ENCODE results near the gene CHN2. TPM values are rescaled to one million over a fixed set of nuclear protein-coding genes. Genes with fewer than 3 reads are reported as not detected.

Gene CHN2
- total RNA-seq, 1 experiment from 2014 or later, result 18.8 TPM

DNA sequence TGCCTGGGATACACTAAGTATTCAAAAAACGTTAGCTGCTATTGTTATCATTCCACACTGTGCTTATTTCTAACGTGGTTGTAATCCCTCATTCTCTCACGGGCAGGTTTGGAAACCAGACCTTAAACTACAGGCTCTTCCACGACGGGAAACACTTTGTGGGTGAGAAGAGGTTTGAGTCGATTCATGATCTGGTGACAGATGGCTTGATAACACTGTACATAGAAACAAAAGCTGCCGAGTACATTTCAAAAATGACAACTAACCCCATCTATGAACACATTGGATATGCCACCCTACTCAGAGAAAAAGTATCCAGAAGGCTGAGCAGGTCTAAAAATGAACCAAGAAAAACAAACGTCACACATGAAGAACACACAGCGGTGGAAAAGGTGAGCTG lies 205.9 kb downstream of the CHN2 start:
- Histone ChIP-seq H3K36me3 (ENCODE audit: control insufficient read depth, insufficient read depth, low read length) (no peaks in the 10 kb centered on the region; the same call in 1 of the 2 replicates), H3K9me3 (no peaks in the 10 kb centered on the region), H3K4me3 (ENCODE audit: low read depth, low read length) (no peak overlapping the region), H3K27me3 (replicated peaks; ENCODE audit: control insufficient read depth, insufficient read depth, low read length) (no peaks in the 10 kb centered on the region), H3K4me1 (peaks cover 4% of the 10 kb centered on the region)
- H3K4me1 Mint-ChIP-seq (ENCODE audit: low read depth, unreplicated experiment), result peaks cover 2% of the 10 kb centered on the region
- no peak for DNase-seq
- H3K4me3 Mint-ChIP-seq (ENCODE audit: unreplicated experiment), result no peak overlapping the region
- no TSS peak for BruUV-seq (replicated peaks)
- POLR2A ChIA-PET, result interaction anchor here (0.5 kb wide), 1 partner anchor 1029 kb away, joined by 3 read pairs; no protein-coding TSS in a partner anchor
- CTCF ChIA-PET, result no interaction called here
- peaks cover 2% of the 10 kb centered on the region for H3K36me3 Mint-ChIP-seq (ENCODE audit: insufficient read depth, unreplicated experiment)
- no peaks in the 10 kb centered on the region for H3K9me3 Mint-ChIP-seq (ENCODE audit: unreplicated experiment)
- no peaks in the 10 kb centered on the region for H3K27me3 Mint-ChIP-seq (ENCODE audit: insufficient read depth, unreplicated experiment)
- TF ChIP-seq, protein P1, sequence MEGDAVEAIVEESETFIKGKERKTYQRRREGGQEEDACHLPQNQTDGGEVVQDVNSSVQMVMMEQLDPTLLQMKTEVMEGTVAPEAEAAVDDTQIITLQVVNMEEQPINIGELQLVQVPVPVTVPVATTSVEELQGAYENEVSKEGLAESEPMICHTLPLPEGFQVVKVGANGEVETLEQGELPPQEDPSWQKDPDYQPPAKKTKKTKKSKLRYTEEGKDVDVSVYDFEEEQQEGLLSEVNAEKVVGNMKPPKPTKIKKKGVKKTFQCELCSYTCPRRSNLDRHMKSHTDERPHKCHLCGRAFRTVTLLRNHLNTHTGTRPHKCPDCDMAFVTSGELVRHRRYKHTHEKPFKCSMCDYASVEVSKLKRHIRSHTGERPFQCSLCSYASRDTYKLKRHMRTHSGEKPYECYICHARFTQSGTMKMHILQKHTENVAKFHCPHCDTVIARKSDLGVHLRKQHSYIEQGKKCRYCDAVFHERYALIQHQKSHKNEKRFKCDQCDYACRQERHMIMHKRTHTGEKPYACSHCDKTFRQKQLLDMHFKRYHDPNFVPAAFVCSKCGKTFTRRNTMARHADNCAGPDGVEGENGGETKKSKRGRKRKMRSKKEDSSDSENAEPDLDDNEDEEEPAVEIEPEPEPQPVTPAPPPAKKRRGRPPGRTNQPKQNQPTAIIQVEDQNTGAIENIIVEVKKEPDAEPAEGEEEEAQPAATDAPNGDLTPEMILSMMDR (IDR thresholded peaks at IDR 0.05; ENCODE audit: insufficient read depth in 1 of 2, low read depth in 1 of 2, low read length in 1 of 2, severe bottlenecking in 1 of 2, unreplicated experiment in 1 of 2), result no peak
- H3K27ac Mint-ChIP-seq (ENCODE audit: unreplicated experiment), result no peak overlapping the region
- intact Hi-C loops (cut with micrococcal nuclease; ENCODE audit: unreplicated experiment), result no loop called here

DNA sequence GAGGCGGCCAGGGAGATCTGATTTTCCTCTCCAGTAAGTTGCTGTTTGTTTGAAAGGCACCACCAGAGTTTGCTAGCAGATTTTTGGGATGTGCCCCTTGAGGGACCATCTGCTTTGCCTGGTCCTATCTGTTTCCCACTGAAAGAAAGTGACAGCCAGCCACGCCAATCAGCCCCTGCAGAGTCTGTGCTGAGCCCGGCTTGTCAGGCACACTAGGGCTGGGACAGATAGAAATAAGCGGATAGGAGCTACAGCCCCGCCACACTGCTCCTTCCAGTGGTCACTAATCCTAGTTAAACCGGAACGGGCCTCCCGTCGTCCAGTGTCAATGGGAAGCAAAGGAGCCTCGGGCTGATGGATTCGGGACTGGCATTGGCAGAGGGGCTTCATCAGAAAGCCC lies 207.2 kb downstream of the CHN2 start:
- H3K4me3 ChIP-seq (ENCODE audit: low read depth, low read length), result no peak overlapping the region
- DNase-seq, result no peak
- H3K36me3 ChIP-seq (ENCODE audit: control insufficient read depth, insufficient read depth, low read length), result no peaks in the 10 kb centered on the region; the same call in 1 of the 2 replicates
- Mint-ChIP-seq H3K36me3 (ENCODE audit: insufficient read depth, unreplicated experiment) (peaks cover 7% of the 10 kb centered on the region), H3K27me3 (ENCODE audit: insufficient read depth, unreplicated experiment) (no peaks in the 10 kb centered on the region), H3K4me3 (ENCODE audit: unreplicated experiment) (no peak overlapping the region), H3K9me3 (ENCODE audit: unreplicated experiment) (no peaks in the 10 kb centered on the region), H3K27ac (ENCODE audit: unreplicated experiment) (no peak overlapping the region), H3K4me1 (ENCODE audit: low read depth, unreplicated experiment) (peaks cover 11% of the 10 kb centered on the region)
- BruUV-seq (replicated peaks), result no TSS peak
- no peaks in the 10 kb centered on the region for H3K27me3 ChIP-seq (replicated peaks; ENCODE audit: control insufficient read depth, insufficient read depth, low read length)
- H3K4me1 ChIP-seq, result peaks cover 13% of the 10 kb centered on the region
- no peaks in the 10 kb centered on the region for H3K9me3 ChIP-seq
- TF ChIP-seq, protein P1 (IDR thresholded peaks at IDR 0.05; ENCODE audit: insufficient read depth in 1 of 2, low read depth in 1 of 2, low read length in 1 of 2, severe bottlenecking in 1 of 2, unreplicated experiment in 1 of 2), result no peak
- ChIA-PET POLR2A (no interaction called here), CTCF (no interaction called here)
- intact Hi-C loops (cut with micrococcal nuclease; ENCODE audit: unreplicated experiment), result no loop called here

DNA sequence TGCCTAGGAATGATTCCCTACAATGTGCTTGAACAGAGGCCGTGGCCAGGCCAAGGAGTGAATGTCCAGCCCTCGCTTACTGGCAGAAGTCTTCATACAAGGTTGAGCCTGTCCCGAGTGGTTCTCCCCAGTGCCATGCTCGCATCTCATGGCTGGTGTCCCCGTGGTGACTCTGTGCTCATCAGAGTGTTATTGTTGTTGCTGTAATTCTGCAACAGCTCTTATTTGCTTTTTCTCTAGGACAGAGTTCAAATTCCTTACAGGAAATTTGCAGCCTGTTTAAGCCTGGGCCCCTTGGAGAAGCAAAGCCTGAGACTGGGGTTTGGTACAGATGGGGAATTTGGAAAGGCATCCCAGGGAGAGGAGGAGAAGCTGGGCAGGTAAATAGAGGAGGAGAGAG lies 211.3 kb downstream of the CHN2 start:
- ChIA-PET POLR2A (no interaction called here), CTCF (interaction anchor here (1.0 to 2.0 kb wide), 5 partner anchors 216 to 484 kb away, joined by 4 to 11 read pairs (median 6); no protein-coding TSS in a partner anchor)
- H3K9me3 Mint-ChIP-seq (ENCODE audit: unreplicated experiment), result no peaks in the 10 kb centered on the region
- H3K27me3 ChIP-seq (replicated peaks; ENCODE audit: control insufficient read depth, insufficient read depth, low read length), result no peaks in the 10 kb centered on the region
- peak overlapping the region; percentile 78 for H3K27ac Mint-ChIP-seq (ENCODE audit: unreplicated experiment)
- peaks cover 13% of the 10 kb centered on the region for H3K4me1 ChIP-seq
- H3K36me3 Mint-ChIP-seq (ENCODE audit: insufficient read depth, unreplicated experiment), result peaks cover 7% of the 10 kb centered on the region
- H3K36me3 ChIP-seq (ENCODE audit: control insufficient read depth, insufficient read depth, low read length), result no peaks in the 10 kb centered on the region
- DNase-seq, result peak in 1 of 2 experiments; percentile 22
- H3K4me3 ChIP-seq (ENCODE audit: low read depth, low read length), result no peak overlapping the region
- H3K4me3 Mint-ChIP-seq (ENCODE audit: unreplicated experiment), result no peak overlapping the region
- TF ChIP-seq, protein P1 (IDR thresholded peaks at IDR 0.05; ENCODE audit: insufficient read depth in 1 of 2, low read depth in 1 of 2, low read length in 1 of 2, severe bottlenecking in 1 of 2, unreplicated experiment in 1 of 2), result no peak
- no peaks in the 10 kb centered on the region for H3K9me3 ChIP-seq
- intact Hi-C loops (cut with micrococcal nuclease; ENCODE audit: unreplicated experiment), result no loop called here
- BruUV-seq (replicated peaks), result no TSS peak
- H3K4me1 Mint-ChIP-seq (ENCODE audit: low read depth, unreplicated experiment), result peaks cover 11% of the 10 kb centered on the region
- H3K27me3 Mint-ChIP-seq (ENCODE audit: insufficient read depth, unreplicated experiment), result no peaks in the 10 kb centered on the region

Measured in Caco-2 (cell line).